ENCODE data around the gene CMTR1. TPM values are rescaled to one million over a fixed set of nuclear protein-coding genes. Genes with fewer than 3 reads are reported as not detected.
A peak's percentile ranks its signal among the peaks of the same experiment; 100 is the strongest.

CMTR1 gene
- total RNA-seq, 2 donors from 2014 or later: 37.8 to 51.8 TPM

GRCh38 chr6:37478827-37479226 is 45.8 kb downstream of the CMTR1 start:
- no peak for ATAC-seq (replicated peaks)
- Mint-ChIP-seq H3K4me3 (no peak overlapping the region), H3K4me1 (no peaks in the 10 kb centered on the region), H3K36me3 (ENCODE audit: low read depth) (peaks cover 95% of the 10 kb centered on the region), H3K9me3 (no peaks in the 10 kb centered on the region), H3K27ac (peak overlapping the region; percentile 78), H3K27me3 (no peaks in the 10 kb centered on the region)

- peak overlapping the region; percentile 78 for H3K27ac Mint-ChIP-seq
- peaks cover 91% of the 10 kb centered on the region for H3K36me3 Mint-ChIP-seq (ENCODE audit: low read depth)
- no peaks in the 10 kb centered on the region for H3K4me1 Mint-ChIP-seq
- no peak overlapping the region for H3K4me3 Mint-ChIP-seq
- H3K9me3 Mint-ChIP-seq: no peaks in the 10 kb centered on the region
- no peaks in the 10 kb centered on the region for H3K27me3 Mint-ChIP-seq
- no peak for ATAC-seq (replicated peaks)
Observed at GRCh38 chr6:37479266-37479854, 46.3 kb downstream of the CMTR1 start.

GRCh38 chr6:37480118-37480736 is 47.2 kb downstream of the CMTR1 start:
- ATAC-seq (replicated peaks): no peak
- H3K9me3 Mint-ChIP-seq: no peaks in the 10 kb centered on the region
- H3K27ac Mint-ChIP-seq: peak overlapping the region; percentile 10
- H3K4me1 Mint-ChIP-seq: no peaks in the 10 kb centered on the region
- H3K36me3 Mint-ChIP-seq (ENCODE audit: low read depth): peaks cover 82% of the 10 kb centered on the region
- no peaks in the 10 kb centered on the region for H3K27me3 Mint-ChIP-seq
- H3K4me3 Mint-ChIP-seq: no peak overlapping the region

GRCh38 chr6:37480951-37481534 is 48.0 kb downstream of the CMTR1 start:
- peaks cover 75% of the 10 kb centered on the region for H3K36me3 Mint-ChIP-seq (ENCODE audit: low read depth)
- H3K27ac Mint-ChIP-seq: peak overlapping the region; percentile 10
- ATAC-seq (replicated peaks): no peak
- H3K9me3 Mint-ChIP-seq: no peaks in the 10 kb centered on the region
- peaks cover 5% of the 10 kb centered on the region for H3K4me1 Mint-ChIP-seq
- H3K27me3 Mint-ChIP-seq: no peaks in the 10 kb centered on the region
- no peak overlapping the region for H3K4me3 Mint-ChIP-seq

- ATAC-seq (replicated peaks): no peak
- no peaks in the 10 kb centered on the region for H3K27me3 Mint-ChIP-seq
- H3K9me3 Mint-ChIP-seq: no peaks in the 10 kb centered on the region
- H3K4me1 Mint-ChIP-seq: peaks cover 9% of the 10 kb centered on the region
- H3K4me3 Mint-ChIP-seq: no peak overlapping the region
- peaks cover 66% of the 10 kb centered on the region for H3K36me3 Mint-ChIP-seq (ENCODE audit: low read depth)
- H3K27ac Mint-ChIP-seq: peak overlapping the region; percentile 46
Observed at GRCh38 chr6:37481711-37482605, 48.9 kb downstream of the CMTR1 start.

GRCh38 chr6:37482606-37483251 is 49.7 kb downstream of the CMTR1 start:
- peak overlapping the region; percentile 46 for H3K27ac Mint-ChIP-seq
- H3K4me1 Mint-ChIP-seq: peaks cover 9% of the 10 kb centered on the region
- no peaks in the 10 kb centered on the region for H3K27me3 Mint-ChIP-seq
- H3K36me3 Mint-ChIP-seq (ENCODE audit: low read depth): peaks cover 58% of the 10 kb centered on the region
- no peak overlapping the region for H3K4me3 Mint-ChIP-seq
- ATAC-seq (replicated peaks): no peak
- no peaks in the 10 kb centered on the region for H3K9me3 Mint-ChIP-seq

GRCh38 chr6:37483252-37483901 is 50.4 kb downstream of the CMTR1 start:
- Mint-ChIP-seq H3K27me3 (no peaks in the 10 kb centered on the region), H3K4me1 (peaks cover 15% of the 10 kb centered on the region), H3K27ac (peak overlapping the region; percentile 46), H3K4me3 (no peak overlapping the region), H3K9me3 (no peaks in the 10 kb centered on the region), H3K36me3 (ENCODE audit: low read depth) (peaks cover 58% of the 10 kb centered on the region)
- peak; percentile 3 for ATAC-seq (replicated peaks)

- H3K4me3 Mint-ChIP-seq: no peak overlapping the region
- peak; percentile 63 for ATAC-seq (replicated peaks)
- no peaks in the 10 kb centered on the region for H3K27me3 Mint-ChIP-seq
- no peaks in the 10 kb centered on the region for H3K9me3 Mint-ChIP-seq
- peaks cover 58% of the 10 kb centered on the region for H3K36me3 Mint-ChIP-seq (ENCODE audit: low read depth)
- H3K4me1 Mint-ChIP-seq: peaks cover 21% of the 10 kb centered on the region
- no peak overlapping the region for H3K27ac Mint-ChIP-seq
Observed at GRCh38 chr6:37483917-37484785, 51.1 kb downstream of the CMTR1 start.

- Mint-ChIP-seq H3K4me1 (peaks cover 25% of the 10 kb centered on the region), H3K9me3 (no peaks in the 10 kb centered on the region), H3K27ac (no peak overlapping the region), H3K36me3 (ENCODE audit: low read depth) (peaks cover 53% of the 10 kb centered on the region), H3K27me3 (no peaks in the 10 kb centered on the region), H3K4me3 (no peak overlapping the region)
- no peak for ATAC-seq (replicated peaks)
Observed at GRCh38 chr6:37484786-37485170, 51.8 kb downstream of the CMTR1 start.

GRCh38 chr6:37485291-37485702 is 52.3 kb downstream of the CMTR1 start:
- peak overlapping the region; percentile 57 for H3K27ac Mint-ChIP-seq
- H3K9me3 Mint-ChIP-seq: no peaks in the 10 kb centered on the region
- H3K4me3 Mint-ChIP-seq: no peak overlapping the region
- H3K4me1 Mint-ChIP-seq: peaks cover 30% of the 10 kb centered on the region
- H3K27me3 Mint-ChIP-seq: no peaks in the 10 kb centered on the region
- peaks cover 56% of the 10 kb centered on the region for H3K36me3 Mint-ChIP-seq (ENCODE audit: low read depth)
- no peak for ATAC-seq (replicated peaks)

GRCh38 chr6:37486121-37486839 is 53.3 kb downstream of the CMTR1 start:
- no peak overlapping the region for H3K4me3 Mint-ChIP-seq
- no peak for ATAC-seq (replicated peaks)

GRCh38 chr6:37487591-37488380 is 54.8 kb downstream of the CMTR1 start:
- ATAC-seq (replicated peaks): no peak
- Mint-ChIP-seq H3K27ac (peak overlapping the region; percentile 97), H3K36me3 (ENCODE audit: low read depth) (peaks cover 41% of the 10 kb centered on the region), H3K4me1 (peaks cover 49% of the 10 kb centered on the region), H3K4me3 (peak overlapping the region; percentile 86), H3K9me3 (no peaks in the 10 kb centered on the region), H3K27me3 (no peaks in the 10 kb centered on the region)

More at GRCh38 chr6:37486121-37486839, 53.3 kb downstream of the CMTR1 start:
- Mint-ChIP-seq H3K4me1 (peaks cover 35% of the 10 kb centered on the region), H3K36me3 (ENCODE audit: low read depth) (peaks cover 48% of the 10 kb centered on the region), H3K27ac (peak overlapping the region; percentile 67), H3K9me3 (no peaks in the 10 kb centered on the region), H3K27me3 (no peaks in the 10 kb centered on the region)

Data from activated T-helper 17 cell treated with anti-CD3 and anti-CD28 coated beads, Interleukin-2, amount 50 U/mL, for 72 hours (primary cell).